ENCODE data around the gene TMEM150A.

DNA sequence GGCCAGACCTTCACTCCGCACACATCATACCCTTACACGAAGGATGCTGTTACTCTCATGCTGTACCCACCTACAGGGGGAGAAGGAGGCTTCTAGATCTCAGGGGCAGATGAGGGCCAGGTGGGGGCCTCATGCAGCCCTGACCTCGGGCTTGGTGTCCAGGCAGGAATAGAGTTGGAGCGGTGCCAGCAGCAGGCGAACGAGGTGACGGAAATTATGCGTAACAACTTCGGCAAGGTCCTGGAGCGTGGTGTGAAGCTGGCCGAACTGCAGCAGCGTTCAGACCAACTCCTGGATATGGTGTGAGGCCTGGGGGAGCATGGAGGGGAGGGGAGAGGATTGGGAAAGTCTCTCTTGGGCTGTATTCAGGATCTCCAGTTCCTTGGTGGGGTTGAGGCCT, 10.9 kb downstream of the TMEM150A start:
- TF ChIP-seq TARDBP (IDR thresholded peaks at IDR 0.05) = no peak
- TF ChIP-seq ARNT (IDR thresholded peaks at IDR 0.05) = no peak
- TF ChIP-seq NFRKB (IDR thresholded peaks at IDR 0.05) = no peak
- no peak for TF ChIP-seq CTBP1 (IDR thresholded peaks at IDR 0.05; ENCODE audit: borderline replicate concordance)
- TF ChIP-seq, protein P1, sequence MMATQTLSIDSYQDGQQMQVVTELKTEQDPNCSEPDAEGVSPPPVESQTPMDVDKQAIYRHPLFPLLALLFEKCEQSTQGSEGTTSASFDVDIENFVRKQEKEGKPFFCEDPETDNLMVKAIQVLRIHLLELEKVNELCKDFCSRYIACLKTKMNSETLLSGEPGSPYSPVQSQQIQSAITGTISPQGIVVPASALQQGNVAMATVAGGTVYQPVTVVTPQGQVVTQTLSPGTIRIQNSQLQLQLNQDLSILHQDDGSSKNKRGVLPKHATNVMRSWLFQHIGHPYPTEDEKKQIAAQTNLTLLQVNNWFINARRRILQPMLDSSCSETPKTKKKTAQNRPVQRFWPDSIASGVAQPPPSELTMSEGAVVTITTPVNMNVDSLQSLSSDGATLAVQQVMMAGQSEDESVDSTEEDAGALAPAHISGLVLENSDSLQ (IDR thresholded peaks at IDR 0.05) = no peak
- TF ChIP-seq FOXK2 (IDR thresholded peaks at IDR 0.05) = no peak
